Suprapubic skin (tissue), 4 donors: ENCODE measurements around the gene MAML2.

Experiments
- EP300 ChIP-seq: sonication (generic); formaldehyde crosslinking; IDR thresholded peaks from one replicate; pipeline ENCODE4 v1.6.1; 2017; ENCODE audit warnings: antibody characterized with exemption
- POLR2A ChIP-seq, 2 donors: fragments of 450-650 bp; IDR thresholded peaks; one replicate each; pipeline ENCODE4 v1.6.1; 2017; ENCODE audit warnings: antibody characterized with exemption in 2 of 2, mild to moderate bottlenecking in 2 of 2, moderate library complexity in 2 of 2
- POLR2AphosphoS5 ChIP-seq, 3 donors: sonication (generic); formaldehyde crosslinking; IDR thresholded peaks; one replicate each; pipeline ENCODE4 v1.6.1; 2017; ENCODE audit warnings: antibody characterized with exemption in 3 of 3
- TF ChIP-seq, protein P1 (sequence below), 2 donors: fragments of 200-600 bp in 1 of 2; fragments of 450-650 bp in 1 of 2; sonication (generic) in 1 of 2; IDR thresholded peaks; one replicate each; pipeline ENCODE4 v1.5.1; 2016 to 2019; ENCODE audit warnings: antibody characterized with exemption in 2 of 2, mild to moderate bottlenecking in 1 of 2, moderate library complexity in 1 of 2

GRCh38 chr11:96238563-96239135 is 104.3 kb downstream of the MAML2 start:
- TF ChIP-seq, protein P1, sequence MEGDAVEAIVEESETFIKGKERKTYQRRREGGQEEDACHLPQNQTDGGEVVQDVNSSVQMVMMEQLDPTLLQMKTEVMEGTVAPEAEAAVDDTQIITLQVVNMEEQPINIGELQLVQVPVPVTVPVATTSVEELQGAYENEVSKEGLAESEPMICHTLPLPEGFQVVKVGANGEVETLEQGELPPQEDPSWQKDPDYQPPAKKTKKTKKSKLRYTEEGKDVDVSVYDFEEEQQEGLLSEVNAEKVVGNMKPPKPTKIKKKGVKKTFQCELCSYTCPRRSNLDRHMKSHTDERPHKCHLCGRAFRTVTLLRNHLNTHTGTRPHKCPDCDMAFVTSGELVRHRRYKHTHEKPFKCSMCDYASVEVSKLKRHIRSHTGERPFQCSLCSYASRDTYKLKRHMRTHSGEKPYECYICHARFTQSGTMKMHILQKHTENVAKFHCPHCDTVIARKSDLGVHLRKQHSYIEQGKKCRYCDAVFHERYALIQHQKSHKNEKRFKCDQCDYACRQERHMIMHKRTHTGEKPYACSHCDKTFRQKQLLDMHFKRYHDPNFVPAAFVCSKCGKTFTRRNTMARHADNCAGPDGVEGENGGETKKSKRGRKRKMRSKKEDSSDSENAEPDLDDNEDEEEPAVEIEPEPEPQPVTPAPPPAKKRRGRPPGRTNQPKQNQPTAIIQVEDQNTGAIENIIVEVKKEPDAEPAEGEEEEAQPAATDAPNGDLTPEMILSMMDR (IDR thresholded peaks at IDR 0.05) = no peak
- TF ChIP-seq POLR2A (IDR thresholded peaks at IDR 0.05) = no peak
- no peak for TF ChIP-seq POLR2AphosphoS5 (IDR thresholded peaks at IDR 0.05)
- no peak for TF ChIP-seq EP300
